Fibroblast of the aortic adventitia (primary cell): Measurements from ENCODE around the gene MGME1. TPM values are rescaled to one million over a fixed set of nuclear protein-coding genes. Genes with fewer than 3 reads are reported as not detected.
"Not testable (repeated sequence)": the region's sequence is repeated elsewhere in the genome, so short reads cannot be mapped to it uniquely, and the experiment has no call there.

Experiments used
- DNase-seq: peaks from one replicate; pipeline ENCODE4 v3.0.0-alpha.2; 2010; ENCODE audit warnings: low read depth
- H3K4me3 ChIP-seq: 2 replicates; pipeline ENCODE4 v1.5.1; 2011; ENCODE audit warnings: low read depth, mild to moderate bottlenecking, control low read depth, low read length, moderate library complexity
- CTCF ChIP-seq: IDR thresholded peaks from 2 replicates; pipeline ENCODE4 v1.5.1; 2011; ENCODE audit warnings: mild to moderate bottlenecking, low read length, control low read depth, inconsistent platforms; ENCODE audit not compliant: insufficient read depth
- total RNA-seq: library from RNA; depleted of rRNA; stranded (reverse); fragments of >200 nt; gene quantifications from 2 replicates; pipeline ENCODE4 v1.2.3, GENCODE V29; 2012; ENCODE audit warnings: low replicate concordance

Gene MGME1
- total RNA-seq, 1 donor, result 18.6 TPM

GRCh38 chr20:17959257-17959627 lies 9.6 kb upstream of the MGME1 start:
- TF ChIP-seq CTCF, result no peak
- no peak for DNase-seq
- no peak overlapping the region for H3K4me3 ChIP-seq

- DNase-seq, H3K4me3 ChIP-seq: not testable (repeated sequence)
These were observed 8.4 kb upstream of the MGME1 start for GRCh38 chr20:17960400-17960885.

- peak overlapping the region; percentile 41 for H3K4me3 ChIP-seq
- no peak for TF ChIP-seq CTCF
- DNase-seq, result peak; percentile 77
These were observed 7.8 kb upstream of the MGME1 start for GRCh38 chr20:17960927-17961586.

DNA sequence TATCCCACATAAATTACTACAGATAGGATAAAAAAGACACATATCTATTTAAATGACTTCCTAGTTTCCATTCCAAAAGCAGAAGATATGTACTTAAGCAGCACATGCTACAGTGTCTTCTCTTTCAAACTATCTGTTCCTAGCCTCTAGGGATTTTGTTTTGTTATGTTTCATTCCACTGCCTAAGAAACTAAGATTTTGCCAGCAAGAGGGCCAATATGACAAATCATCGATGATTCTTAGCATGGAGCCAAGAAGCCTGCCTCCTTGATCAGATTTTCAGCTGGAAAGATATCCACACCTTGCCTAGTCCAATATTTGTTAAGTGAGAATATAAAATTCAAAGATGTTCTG lies 7.3 kb upstream of the MGME1 start:
- H3K4me3 ChIP-seq, result no peak overlapping the region
- DNase-seq, result no peak
- TF ChIP-seq CTCF, result no peak

DNA sequence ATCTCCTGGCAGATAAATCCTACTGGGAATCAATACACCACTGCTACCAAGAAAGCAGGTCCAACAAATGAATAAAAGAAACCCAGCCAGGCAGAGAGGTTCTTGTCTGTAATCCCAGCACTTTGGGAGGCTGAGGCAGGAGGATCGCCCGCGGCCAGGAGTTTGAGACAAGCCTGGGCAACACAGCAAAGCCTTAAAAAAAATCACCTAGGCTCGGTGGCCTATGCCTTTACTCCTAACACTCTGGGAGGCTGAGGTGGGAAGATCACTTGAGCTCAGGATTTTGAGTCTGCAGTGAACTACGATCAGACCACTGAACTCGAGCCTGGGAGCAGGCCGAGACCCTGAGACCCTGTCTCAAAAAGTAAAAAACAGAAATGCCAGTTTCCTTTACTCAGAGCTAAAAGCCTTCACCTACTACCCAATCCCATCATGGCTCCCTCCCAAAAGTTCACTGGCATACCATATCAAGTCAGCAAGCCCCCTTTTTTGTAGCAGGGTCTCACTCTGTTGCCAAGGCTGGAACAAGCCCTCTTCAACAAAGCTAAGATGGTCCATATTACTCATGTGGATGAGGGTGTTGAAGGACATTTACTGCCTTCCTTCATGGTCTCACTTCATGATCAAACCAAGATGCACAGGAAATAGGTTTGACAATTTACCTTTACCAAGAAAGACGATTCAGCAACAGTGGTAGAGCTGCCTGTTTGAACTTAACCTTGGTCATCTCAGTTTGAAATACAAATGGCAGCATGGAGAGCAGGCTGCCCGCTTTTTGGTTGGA lies 5.5 kb upstream of the MGME1 start:
- H3K4me3 ChIP-seq, result no peak overlapping the region
- no peak for DNase-seq
- no peak for TF ChIP-seq CTCF

DNA sequence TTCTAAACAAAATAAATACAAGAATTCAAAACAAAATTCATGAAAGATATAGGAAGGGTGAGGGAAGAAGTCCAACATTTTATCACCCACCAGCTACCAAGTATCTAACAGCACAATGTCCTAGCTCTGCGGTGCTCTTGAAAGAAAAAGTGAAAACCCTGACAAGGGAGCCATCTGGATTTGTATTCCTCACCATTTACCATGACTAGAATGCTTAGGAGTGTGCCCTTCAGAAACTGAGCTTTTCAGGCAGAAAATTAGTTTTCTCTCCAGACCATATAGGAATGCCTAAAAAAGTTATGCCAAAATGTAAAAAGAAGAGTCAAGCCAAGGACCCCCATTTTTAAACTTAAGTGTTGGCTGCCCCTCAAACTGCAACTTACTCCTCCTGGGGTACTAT lies 4.7 kb upstream of the MGME1 start:
- no peak for DNase-seq
- no peak for TF ChIP-seq CTCF
- H3K4me3 ChIP-seq, result no peak overlapping the region

GRCh38 chr20:17964632-17965031 lies 4.2 kb upstream of the MGME1 start:
- no peak for TF ChIP-seq CTCF
- no peak overlapping the region for H3K4me3 ChIP-seq
- DNase-seq, result no peak
